Nephron (organoid): ENCODE data around the gene MTREX.

Experiments used
- H3K27ac Mint-ChIP-seq, 3 experiments: 2 replicates each; pipeline ENCODE4 v1.8.0; 2020; ENCODE audit warnings: mixed read lengths in 3 of 3, mild to moderate bottlenecking in 2 of 3, moderate library complexity in 1 of 3
- H3K27me3 Mint-ChIP-seq: 2 replicates; pipeline ENCODE4 v1.8.0; 2021; ENCODE audit warnings: low read depth, mild to moderate bottlenecking, moderate library complexity, mixed read lengths
- H3K36me3 Mint-ChIP-seq: 2 replicates; pipeline ENCODE4 v1.8.0; 2020; ENCODE audit warnings: low read depth, mixed read lengths
- H3K4me1 Mint-ChIP-seq: 2 replicates; pipeline ENCODE4 v1.8.0; 2020; ENCODE audit warnings: mixed read lengths
- H3K4me3 Mint-ChIP-seq, 3 experiments: 2 replicates each; pipeline ENCODE4 v1.8.0; 2020; ENCODE audit warnings: mild to moderate bottlenecking in 3 of 3, mixed read lengths in 3 of 3, moderate library complexity in 2 of 3
- H3K9me3 Mint-ChIP-seq: 2 replicates; pipeline ENCODE4 v1.8.0; 2020; ENCODE audit warnings: mixed read lengths
- CTCF ChIP-seq, 3 experiments: fragments of 200-600 bp; sonication (generic); IDR thresholded peaks; one replicate each; pipeline ENCODE4 v1.5.0; 2021; ENCODE audit warnings: antibody characterized with exemption in 3 of 3; ENCODE audit not compliant: unreplicated experiment in 3 of 3

MTREX gene

GRCh38 chr5:55445791-55446190 is 138.0 kb downstream of the MTREX start:
- H3K9me3 Mint-ChIP-seq, result no peaks in the 10 kb centered on the region
- peak overlapping the region in 1 of 3 experiments; percentile 53 for H3K27ac Mint-ChIP-seq
- H3K36me3 Mint-ChIP-seq, result peaks cover 19% of the 10 kb centered on the region
- H3K27me3 Mint-ChIP-seq, result no peaks in the 10 kb centered on the region
- TF ChIP-seq CTCF (IDR thresholded peaks at IDR 0.05; ENCODE audit: unreplicated experiment in 3 of 3), result no peak
- H3K4me1 Mint-ChIP-seq, result peaks cover 59% of the 10 kb centered on the region
- H3K4me3 Mint-ChIP-seq, result no peak overlapping the region

DNA sequence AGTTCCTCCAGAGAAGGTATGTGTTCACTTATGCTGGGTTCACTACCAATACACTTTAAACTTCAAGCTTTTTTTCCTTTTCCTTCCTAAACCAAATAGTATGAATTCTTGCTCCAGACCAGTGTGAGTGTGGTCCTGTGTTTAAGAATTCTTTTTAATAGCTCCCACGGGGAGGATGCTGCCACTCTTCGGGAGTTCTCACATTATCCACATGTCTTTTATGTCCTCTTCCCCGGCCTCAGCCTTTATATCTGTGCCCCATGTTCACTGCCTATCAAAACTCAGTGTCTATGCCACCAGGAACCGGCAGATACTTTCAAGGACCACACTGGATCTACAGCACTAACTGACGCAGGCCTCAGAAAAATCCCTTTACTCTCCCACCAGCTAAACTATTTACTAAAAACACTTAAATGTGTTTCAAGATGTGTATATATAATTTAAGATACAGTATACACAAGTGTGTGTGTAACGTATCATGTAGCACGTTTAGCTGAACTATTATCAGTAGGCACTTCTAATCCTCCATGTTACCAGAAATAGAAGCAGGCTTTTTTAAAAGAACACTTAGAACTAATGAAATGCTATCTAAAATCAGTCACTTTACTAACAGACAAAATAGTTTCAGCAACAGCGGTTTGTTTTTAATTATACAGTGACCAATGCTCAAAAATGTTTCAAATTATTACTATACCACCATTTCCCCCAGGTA is 139.0 kb downstream of the MTREX start:
- no peak for TF ChIP-seq CTCF (IDR thresholded peaks at IDR 0.05; ENCODE audit: unreplicated experiment in 3 of 3)
- Mint-ChIP-seq H3K27me3 (no peaks in the 10 kb centered on the region), H3K27ac (peak overlapping the region; percentile 38 to 71 (median 53)), H3K36me3 (peaks cover 24% of the 10 kb centered on the region), H3K4me3 (no peak overlapping the region), H3K4me1 (peaks cover 51% of the 10 kb centered on the region), H3K9me3 (no peaks in the 10 kb centered on the region)

DNA sequence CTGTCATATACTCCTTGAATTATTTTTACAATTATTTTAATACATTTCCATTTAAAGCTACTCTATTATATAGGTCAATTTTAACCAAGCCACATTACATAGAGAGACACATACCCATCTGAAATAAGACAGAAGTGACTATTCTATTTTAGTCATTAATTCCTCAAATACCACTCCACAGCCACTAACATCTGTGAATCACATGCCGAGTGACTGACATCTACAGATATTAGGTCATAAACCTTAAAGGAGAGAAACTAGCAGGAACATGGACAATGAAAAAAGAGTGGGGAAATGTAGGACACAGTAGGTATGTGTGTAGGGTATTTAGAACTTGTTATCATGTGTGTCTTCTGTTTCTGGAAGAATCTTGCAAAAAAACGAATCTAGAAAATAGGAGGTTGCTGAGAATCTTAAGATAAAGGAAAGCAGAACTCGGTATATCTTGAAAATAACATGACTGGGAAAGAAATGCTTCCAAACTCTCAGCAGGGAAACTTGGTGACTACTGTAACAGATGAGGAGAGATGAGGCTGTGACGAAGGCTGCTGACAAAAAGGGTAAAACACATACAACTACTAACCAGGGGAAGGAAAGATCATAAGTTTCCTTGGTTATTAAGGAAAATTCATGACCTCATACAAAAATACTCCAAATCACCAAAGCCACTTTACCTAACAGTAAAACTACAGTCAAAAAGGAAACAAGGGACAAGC is 142.4 kb downstream of the MTREX start:
- H3K27ac Mint-ChIP-seq, result peak overlapping the region in 2 of 3 experiments; percentile 1 to 2
- H3K9me3 Mint-ChIP-seq, result no peaks in the 10 kb centered on the region
- peaks cover 35% of the 10 kb centered on the region for H3K36me3 Mint-ChIP-seq
- no peak overlapping the region for H3K4me3 Mint-ChIP-seq
- H3K4me1 Mint-ChIP-seq, result peaks cover 37% of the 10 kb centered on the region
- H3K27me3 Mint-ChIP-seq, result no peaks in the 10 kb centered on the region
- no peak for TF ChIP-seq CTCF (IDR thresholded peaks at IDR 0.05; ENCODE audit: unreplicated experiment in 3 of 3)

DNA sequence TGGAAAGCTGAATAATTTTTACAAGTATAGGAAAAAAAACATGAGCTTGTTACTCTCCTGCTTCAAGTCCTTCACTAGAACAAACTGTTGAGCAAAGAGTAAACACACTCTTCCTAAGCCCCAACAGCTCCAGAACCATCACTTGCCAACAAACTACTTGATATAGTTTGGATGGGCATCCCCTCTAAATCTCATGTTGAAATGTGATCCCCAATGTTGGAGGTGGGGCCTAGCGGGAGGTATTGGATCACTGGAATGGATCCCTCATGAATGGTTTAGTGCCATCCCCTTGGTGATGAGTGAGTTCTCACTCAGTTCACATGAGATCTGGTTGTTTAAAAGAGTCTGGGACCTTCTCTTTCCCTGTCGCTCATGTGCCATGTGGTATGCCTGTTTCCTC is 144.2 kb downstream of the MTREX start:
- H3K4me1 Mint-ChIP-seq, result peaks cover 22% of the 10 kb centered on the region
- H3K36me3 Mint-ChIP-seq, result peaks cover 26% of the 10 kb centered on the region
- no peaks in the 10 kb centered on the region for H3K9me3 Mint-ChIP-seq
- H3K27me3 Mint-ChIP-seq, result no peaks in the 10 kb centered on the region
- no peak overlapping the region for H3K4me3 Mint-ChIP-seq
- TF ChIP-seq CTCF (IDR thresholded peaks at IDR 0.05; ENCODE audit: unreplicated experiment in 3 of 3), result no peak
- no peak overlapping the region for H3K27ac Mint-ChIP-seq

- H3K9me3 Mint-ChIP-seq, result no peaks in the 10 kb centered on the region
- TF ChIP-seq CTCF (IDR thresholded peaks at IDR 0.05; ENCODE audit: unreplicated experiment in 3 of 3), result no peak
Measured at GRCh38 chr5:55453211-55453610, 145.4 kb downstream of the MTREX start.

More at GRCh38 chr5:55453211-55453610, 145.4 kb downstream of the MTREX start:
- Mint-ChIP-seq H3K4me1 (peaks cover 15% of the 10 kb centered on the region), H3K36me3 (peaks cover 24% of the 10 kb centered on the region), H3K27ac (no peak overlapping the region), H3K4me3 (no peak overlapping the region), H3K27me3 (no peaks in the 10 kb centered on the region)
